Aorta (tissue), 5 donors: ENCODE measurements around the gene STAMBPL1. TPM values are rescaled to one million over a fixed set of nuclear protein-coding genes. Genes with fewer than 3 reads are reported as not detected.

Experiments
- ATAC-seq: fragments of 200-7000 bp; cut with Tn5 transposase; one replicate; pipeline ENCODE4 v1.9.1; 2022; ENCODE audit warnings: moderate library complexity; ENCODE audit not compliant: low FRiP score
- DNase-seq, 2 donors: peaks; one replicate each; pipeline ENCODE4 v3.0.0-alpha.2; 2020
- H3K27ac ChIP-seq, 2 donors: one replicate each; pipeline ENCODE4 v1.5.1; 2013; ENCODE audit warnings: low read length in 2 of 2, mild to moderate bottlenecking in 2 of 2, moderate library complexity in 2 of 2, control low read depth in 1 of 2, inconsistent platforms in 1 of 2, low read depth in 1 of 2
- H3K27me3 ChIP-seq, 2 donors: one replicate each; pipeline ENCODE4 v1.6.1; 2013; ENCODE audit warnings: control low read depth in 1 of 2, low read length in 1 of 2, mild to moderate bottlenecking in 1 of 2, moderate library complexity in 1 of 2; ENCODE audit not compliant: insufficient read depth in 2 of 2, control insufficient read depth in 1 of 2
- H3K36me3 ChIP-seq, 2 donors: one replicate each; pipeline ENCODE4 v1.6.1; 2013; ENCODE audit warnings: control low read depth in 1 of 2, low read length in 1 of 2, mild to moderate bottlenecking in 1 of 2; ENCODE audit not compliant: insufficient read depth in 2 of 2, control insufficient read depth in 1 of 2
- H3K4me1 ChIP-seq, 2 donors: one replicate each; pipeline ENCODE4 v1.6.1; 2013; ENCODE audit warnings: low read length in 2 of 2, control low read depth in 1 of 2, mild to moderate bottlenecking in 1 of 2, moderate library complexity in 1 of 2; ENCODE audit not compliant: insufficient read depth in 2 of 2, control insufficient read depth in 1 of 2
- H3K4me3 ChIP-seq, 2 donors: one replicate each; pipeline ENCODE4 v1.5.1; 2013; ENCODE audit warnings: low read length in 2 of 2, control low read depth in 1 of 2, mild to moderate bottlenecking in 1 of 2
- H3K9me3 ChIP-seq: one replicate; pipeline ENCODE4 v1.6.1; 2013; ENCODE audit warnings: mild to moderate bottlenecking, low read length; ENCODE audit not compliant: control insufficient read depth
- WGBS, 2 donors: extraction: QIAGEN DNeasy Blood & Tissue Kit; methylation state at CpG; one replicate each; pipeline ENCODE4 v1.1.7; 2013; 5-methylcytosine and 5-hydroxymethylcytosine counted together
- intact Hi-C, 2 donors: fragments of 100-400 bp; cut with DNase I; formaldehyde crosslinking; loops; one replicate each; pipeline versions ENCODE4 v1.14.2 to v1.15.0; 2022
- polyA plus RNA-seq, 2 donors: library from polyadenylated mRNA; stranded (reverse); fragments of 200-250 nt; gene quantifications; one replicate each; pipeline ENCODE4 v1.2.3, GENCODE V29; 2013
- total RNA-seq, 2 donors: library from RNA; stranded (reverse); fragmentation: NEBNext Ultra II Directional; extraction: Animal tissue kit (Norgen Biotek cat#: 25700); gene quantifications; one replicate each; pipeline ENCODE4 v1.2.1, GENCODE V29; 2021
- donor health status: healthy with polysubstance abuse.
- donor health status: Bipolar disorder and iron deficiency.
- donor health status: DM: no; HTN: no; CAD: no.
- donor health status: DM: no; HTN: no; CAD: no.
- donor health status: DM: yes; HTN: yes; CAD: no.

Gene STAMBPL1
- total and polyA plus RNA-seq, 4 donors = 0.63 to 12.0 (median 2.9) TPM

DNA sequence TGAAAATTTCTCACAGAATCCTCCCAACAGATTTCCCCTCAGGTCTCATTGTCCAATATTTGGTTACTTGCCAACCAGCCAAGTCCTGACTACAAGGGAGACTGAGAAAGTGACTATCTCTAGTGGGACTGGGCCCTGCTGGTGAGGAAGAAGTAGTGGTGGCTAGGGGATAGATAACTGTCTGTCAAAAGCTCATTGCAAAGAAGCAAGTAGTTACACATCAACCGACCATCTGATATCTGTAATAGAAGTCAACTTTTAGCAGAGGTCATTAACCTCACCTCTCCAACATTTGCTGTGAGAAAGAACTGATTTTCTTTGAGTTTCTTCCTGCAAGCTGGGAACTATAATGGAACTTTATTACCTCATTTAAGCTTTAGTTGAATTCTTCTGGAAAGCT is 15.2 kb downstream of the STAMBPL1 start:
- intact Hi-C loops = no loop called here
- 91 to 93% methylated on average over 1 of the region's 1 CpG for WGBS, 2 donors
- H3K4me3 ChIP-seq = no peak overlapping the region
- H3K4me1 ChIP-seq = no peaks in the 10 kb centered on the region
- H3K27ac ChIP-seq = no peak overlapping the region
- no peaks in the 10 kb centered on the region for H3K27me3 ChIP-seq
- H3K9me3 ChIP-seq = no peaks in the 10 kb centered on the region
- no peaks in the 10 kb centered on the region for H3K36me3 ChIP-seq
- no peak for DNase-seq
- no peak for ATAC-seq

DNA sequence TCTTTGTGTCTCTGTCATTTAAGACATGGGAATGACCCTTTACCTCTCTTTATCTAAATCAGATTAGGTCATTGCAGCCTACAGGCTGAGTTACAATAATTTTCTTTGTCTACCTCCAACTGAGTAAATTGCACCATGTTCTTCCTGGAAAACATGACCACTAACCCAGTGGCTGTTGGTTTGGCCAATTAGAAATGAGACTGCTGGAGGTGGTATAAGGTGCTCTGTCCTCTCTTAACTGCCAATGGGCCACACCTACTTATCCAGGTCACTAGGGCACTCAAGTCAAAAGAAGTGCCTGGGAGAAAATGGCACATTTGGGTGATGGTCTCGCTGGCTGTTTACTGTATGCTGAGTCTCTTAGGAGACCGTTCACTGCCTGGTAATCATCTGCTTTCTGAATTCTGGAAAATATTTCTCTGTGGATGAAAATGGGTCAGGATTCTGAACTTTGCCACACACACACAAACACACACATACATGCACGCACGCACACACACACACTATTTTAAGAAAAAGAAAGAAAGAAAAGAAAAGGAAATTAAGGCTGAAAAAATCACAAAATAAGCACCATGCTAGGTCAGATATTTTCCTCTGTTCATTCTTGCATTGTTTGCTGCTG is 16.4 kb downstream of the STAMBPL1 start:
- ATAC-seq (no peak), DNase-seq (no peak)
- Histone ChIP-seq H3K4me1 (no peaks in the 10 kb centered on the region), H3K36me3 (no peaks in the 10 kb centered on the region), H3K4me3 (no peak overlapping the region), H3K27ac (no peak overlapping the region), H3K9me3 (no peaks in the 10 kb centered on the region), H3K27me3 (no peaks in the 10 kb centered on the region)
- 86 to 94% methylated on average over 4 of the region's 4 CpGs for WGBS, 2 donors
- intact Hi-C loops = no loop called here

DNA sequence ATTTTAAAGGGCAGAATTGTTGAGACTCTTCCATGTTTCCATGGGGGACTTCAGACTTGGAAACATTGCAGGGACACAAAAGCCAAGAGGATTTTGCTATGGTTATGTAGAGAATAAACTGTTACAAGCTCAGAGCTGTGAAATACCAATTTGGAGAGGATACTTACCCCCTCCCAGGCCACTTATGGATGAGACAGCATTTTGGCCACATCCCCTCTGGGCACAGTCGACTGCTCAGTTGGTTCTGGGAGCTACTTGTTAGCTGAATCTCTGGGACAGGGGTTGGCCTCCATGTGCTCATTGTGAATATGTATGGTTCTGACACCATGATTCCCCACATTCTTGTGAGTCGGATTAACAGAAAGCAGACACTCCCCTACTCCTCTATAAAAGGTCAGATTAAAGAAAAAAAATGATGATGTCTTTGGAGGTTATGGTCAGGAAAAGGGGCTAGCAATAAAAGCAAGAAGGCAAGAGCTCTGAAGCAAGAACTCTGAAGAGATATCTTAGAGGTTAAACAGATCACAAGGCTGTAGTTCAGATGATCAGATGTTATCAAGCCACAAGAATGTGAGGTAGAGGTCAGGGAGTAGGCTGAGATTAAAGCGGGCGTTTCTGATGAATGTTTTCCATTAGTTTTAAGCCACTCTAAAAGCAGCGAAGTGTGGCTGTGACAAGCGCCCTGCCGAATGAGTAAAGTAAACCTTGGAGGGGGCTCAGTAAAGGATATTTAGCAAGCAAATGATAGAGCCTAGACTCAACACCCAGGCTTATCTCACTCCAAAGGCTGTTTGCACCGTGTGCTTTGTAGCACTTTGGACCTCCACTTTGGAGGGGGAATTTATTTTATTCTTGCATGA is 17.2 kb downstream of the STAMBPL1 start:
- ATAC-seq = peak; percentile 13
- 66 to 71% methylated on average over 8 of the region's 8 CpGs for WGBS, 2 donors
- no peak overlapping the region for H3K27ac ChIP-seq
- H3K9me3 ChIP-seq = no peaks in the 10 kb centered on the region
- no peaks in the 10 kb centered on the region for H3K36me3 ChIP-seq
- intact Hi-C loops = no loop called here
- no peaks in the 10 kb centered on the region for H3K4me1 ChIP-seq
- DNase-seq = no peak
- H3K27me3 ChIP-seq = no peaks in the 10 kb centered on the region
- H3K4me3 ChIP-seq = no peak overlapping the region

DNA sequence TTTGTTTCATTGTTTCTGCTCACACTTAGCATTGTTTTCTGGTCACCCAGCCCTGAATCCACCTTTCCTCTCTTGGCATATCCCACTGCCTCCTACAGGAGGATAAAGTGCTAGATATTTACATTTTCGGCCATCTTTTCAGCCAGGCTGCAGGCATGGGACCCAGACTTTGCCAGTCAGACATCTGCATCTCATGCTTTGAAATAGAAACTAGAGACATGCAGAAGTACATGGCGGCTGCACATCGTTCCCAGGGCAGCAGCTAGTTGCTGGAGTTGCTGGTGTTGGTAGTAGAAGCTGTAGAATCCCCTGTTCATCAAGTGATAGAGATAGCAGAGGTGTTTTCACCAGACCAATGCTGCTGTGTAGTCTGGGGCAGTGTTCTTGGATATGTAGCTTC is 18.7 kb downstream of the STAMBPL1 start:
- WGBS, 2 donors = 93 to 94% methylated on average over 3 of the region's 3 CpGs
- ATAC-seq = no peak
- Histone ChIP-seq H3K27me3 (no peaks in the 10 kb centered on the region), H3K4me3 (no peak overlapping the region), H3K4me1 (no peaks in the 10 kb centered on the region), H3K9me3 (no peaks in the 10 kb centered on the region), H3K27ac (no peak overlapping the region), H3K36me3 (no peaks in the 10 kb centered on the region)
- intact Hi-C loops = no loop called here
- DNase-seq = no peak

DNA sequence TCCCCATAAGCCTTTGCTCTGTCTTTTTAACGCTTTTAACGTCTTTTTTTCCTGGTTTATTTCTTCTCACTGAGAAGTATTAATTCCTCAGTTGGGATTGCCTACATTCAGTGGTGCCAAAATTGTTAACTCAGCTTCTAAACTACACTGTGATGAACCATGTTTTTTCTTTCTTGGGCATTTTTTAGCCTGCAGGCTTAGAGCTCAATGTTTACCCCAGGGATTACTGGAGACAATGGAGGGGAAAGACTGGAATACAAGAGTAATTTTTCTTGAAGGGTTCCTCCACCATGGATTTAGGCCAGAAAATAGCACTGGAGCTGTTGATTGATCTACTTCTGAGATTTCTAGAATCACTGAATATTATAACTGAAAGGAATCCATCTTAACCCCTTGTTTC is 19.8 kb downstream of the STAMBPL1 start:
- H3K9me3 ChIP-seq = no peaks in the 10 kb centered on the region
- DNase-seq (no peak), ATAC-seq (no peak)
- no peaks in the 10 kb centered on the region for H3K36me3 ChIP-seq
- intact Hi-C loops = no loop called here
- H3K4me3 ChIP-seq = no peak overlapping the region
- no peaks in the 10 kb centered on the region for H3K4me1 ChIP-seq
- H3K27ac ChIP-seq = no peak overlapping the region
- 71 to 89% methylated on average over 2 of the region's 2 CpGs for WGBS, 2 donors
- H3K27me3 ChIP-seq = no peaks in the 10 kb centered on the region

DNA sequence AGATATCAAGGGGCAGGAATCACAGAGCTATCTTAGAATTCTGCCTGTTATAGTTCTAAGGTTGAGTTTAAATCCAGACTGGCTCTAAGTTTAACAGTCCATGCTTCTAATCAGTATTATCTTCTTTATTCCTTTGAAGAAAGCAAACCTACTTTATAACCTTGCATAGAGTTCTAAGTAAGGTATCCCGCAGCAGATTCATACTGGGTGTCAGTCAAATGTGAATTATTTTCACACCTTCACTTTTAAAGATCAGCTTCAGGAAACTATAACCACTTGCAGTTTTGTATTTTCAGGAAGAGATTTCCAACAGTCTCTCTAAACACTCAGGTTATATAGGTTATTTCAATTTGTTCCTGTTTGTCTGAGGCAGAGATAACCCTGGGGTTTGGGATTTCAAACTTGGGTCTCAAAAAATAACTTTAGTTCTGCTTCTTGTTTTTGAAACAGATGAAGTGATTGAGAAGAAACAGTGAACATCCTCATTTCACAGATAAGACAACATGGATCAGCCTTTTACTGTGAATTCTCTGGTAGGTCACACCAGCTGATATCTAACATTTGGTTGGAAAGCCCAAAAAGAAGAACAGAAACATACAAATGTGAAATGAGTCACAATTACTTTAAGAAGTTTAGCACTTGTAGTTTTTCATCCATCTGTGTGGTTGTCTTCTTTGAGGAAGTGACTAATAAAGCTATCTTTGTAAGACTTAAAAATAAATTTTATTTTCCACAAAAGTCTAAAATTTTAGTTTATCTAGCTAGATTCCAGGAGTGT is 21.4 kb downstream of the STAMBPL1 start:
- Histone ChIP-seq H3K9me3 (no peaks in the 10 kb centered on the region), H3K36me3 (no peaks in the 10 kb centered on the region), H3K27me3 (no peaks in the 10 kb centered on the region), H3K27ac (no peak overlapping the region), H3K4me3 (no peak overlapping the region), H3K4me1 (no peaks in the 10 kb centered on the region)
- DNase-seq = no peak
- no peak for ATAC-seq
- intact Hi-C loops = no loop called here
- WGBS, 2 donors = 94 to 100% methylated on average over 1 of the region's 1 CpG

DNA sequence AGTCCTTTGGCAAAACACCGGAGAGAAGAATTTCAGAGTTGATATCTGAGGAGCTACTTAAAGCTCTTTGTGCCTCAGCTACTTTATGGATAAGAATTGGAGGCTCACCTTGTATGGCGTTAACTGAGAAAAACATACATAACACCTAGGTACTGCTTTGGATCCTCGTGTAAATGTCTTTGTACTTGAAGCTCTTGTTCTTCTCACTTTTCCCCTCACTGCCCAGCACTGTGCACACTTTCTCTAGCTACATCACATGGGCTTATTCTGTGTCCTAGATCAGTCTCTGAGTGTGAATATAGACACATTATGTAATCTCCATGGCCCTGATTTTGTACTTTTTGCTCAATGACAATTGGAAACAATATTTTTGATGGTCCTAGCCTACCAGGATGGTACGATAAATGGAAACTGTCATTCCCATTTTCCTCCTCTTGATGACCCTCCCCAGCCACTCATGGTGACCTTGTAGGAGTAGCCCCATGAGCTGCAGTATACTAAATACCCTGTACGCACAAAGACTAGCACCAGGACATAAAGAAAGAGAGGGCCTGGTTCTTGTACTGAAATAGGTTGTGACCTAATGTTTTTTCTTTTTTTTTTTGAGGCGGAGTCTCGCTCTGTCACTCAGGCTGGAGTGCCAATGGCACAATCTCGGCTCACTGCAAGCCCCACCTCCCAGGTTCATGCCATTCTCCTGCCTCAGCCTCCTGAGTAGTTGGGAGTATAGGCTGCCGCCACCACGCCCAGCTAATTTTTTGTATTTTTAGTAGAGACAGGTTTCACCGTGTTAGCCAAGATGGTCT is 22.1 kb downstream of the STAMBPL1 start:
- DNase-seq (no peak), ATAC-seq (no peak)
- no peaks in the 10 kb centered on the region for H3K36me3 ChIP-seq
- H3K4me1 ChIP-seq = no peaks in the 10 kb centered on the region
- WGBS, 2 donors = 93% methylated on average over 11 of the region's 11 CpGs
- no peak overlapping the region for H3K4me3 ChIP-seq
- no peaks in the 10 kb centered on the region for H3K27me3 ChIP-seq
- H3K9me3 ChIP-seq = no peaks in the 10 kb centered on the region
- no peak overlapping the region for H3K27ac ChIP-seq
- intact Hi-C loops = no loop called here

DNA sequence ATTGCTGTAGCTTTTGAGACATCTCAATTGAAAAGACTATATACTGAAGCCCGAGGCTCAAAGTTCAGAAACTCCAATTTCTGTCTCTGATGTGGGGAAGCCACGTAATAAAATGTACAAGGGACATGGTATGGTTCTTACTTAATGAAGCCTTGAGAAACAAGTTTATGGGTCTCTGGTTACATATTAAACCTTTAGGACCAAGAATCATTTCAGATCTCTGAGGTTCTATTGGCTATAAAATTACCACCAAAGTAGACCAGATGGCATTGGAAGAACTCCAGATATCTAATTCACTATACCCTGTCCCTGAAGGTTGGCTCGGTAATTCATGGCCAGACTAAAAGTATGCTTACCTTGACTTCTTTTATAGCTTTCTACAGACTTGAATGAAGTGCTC is 23.7 kb downstream of the STAMBPL1 start:
- Histone ChIP-seq H3K4me1 (no peaks in the 10 kb centered on the region), H3K4me3 (no peak overlapping the region), H3K9me3 (no peaks in the 10 kb centered on the region), H3K27me3 (no peaks in the 10 kb centered on the region), H3K27ac (no peak overlapping the region), H3K36me3 (no peaks in the 10 kb centered on the region)
- no peak for DNase-seq
- 84 to 90% methylated on average over 3 of the region's 3 CpGs for WGBS, 2 donors
- no peak for ATAC-seq
- intact Hi-C loops = no loop called here
